ENCODE measurements around the gene DRC3.

DRC3 gene, protein sequence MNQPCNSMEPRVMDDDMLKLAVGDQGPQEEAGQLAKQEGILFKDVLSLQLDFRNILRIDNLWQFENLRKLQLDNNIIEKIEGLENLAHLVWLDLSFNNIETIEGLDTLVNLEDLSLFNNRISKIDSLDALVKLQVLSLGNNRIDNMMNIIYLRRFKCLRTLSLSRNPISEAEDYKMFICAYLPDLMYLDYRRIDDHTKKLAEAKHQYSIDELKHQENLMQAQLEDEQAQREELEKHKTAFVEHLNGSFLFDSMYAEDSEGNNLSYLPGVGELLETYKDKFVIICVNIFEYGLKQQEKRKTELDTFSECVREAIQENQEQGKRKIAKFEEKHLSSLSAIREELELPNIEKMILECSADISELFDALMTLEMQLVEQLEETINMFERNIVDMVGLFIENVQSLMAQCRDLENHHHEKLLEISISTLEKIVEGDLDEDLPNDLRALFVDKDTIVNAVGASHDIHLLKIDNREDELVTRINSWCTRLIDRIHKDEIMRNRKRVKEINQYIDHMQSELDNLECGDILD

DNA sequence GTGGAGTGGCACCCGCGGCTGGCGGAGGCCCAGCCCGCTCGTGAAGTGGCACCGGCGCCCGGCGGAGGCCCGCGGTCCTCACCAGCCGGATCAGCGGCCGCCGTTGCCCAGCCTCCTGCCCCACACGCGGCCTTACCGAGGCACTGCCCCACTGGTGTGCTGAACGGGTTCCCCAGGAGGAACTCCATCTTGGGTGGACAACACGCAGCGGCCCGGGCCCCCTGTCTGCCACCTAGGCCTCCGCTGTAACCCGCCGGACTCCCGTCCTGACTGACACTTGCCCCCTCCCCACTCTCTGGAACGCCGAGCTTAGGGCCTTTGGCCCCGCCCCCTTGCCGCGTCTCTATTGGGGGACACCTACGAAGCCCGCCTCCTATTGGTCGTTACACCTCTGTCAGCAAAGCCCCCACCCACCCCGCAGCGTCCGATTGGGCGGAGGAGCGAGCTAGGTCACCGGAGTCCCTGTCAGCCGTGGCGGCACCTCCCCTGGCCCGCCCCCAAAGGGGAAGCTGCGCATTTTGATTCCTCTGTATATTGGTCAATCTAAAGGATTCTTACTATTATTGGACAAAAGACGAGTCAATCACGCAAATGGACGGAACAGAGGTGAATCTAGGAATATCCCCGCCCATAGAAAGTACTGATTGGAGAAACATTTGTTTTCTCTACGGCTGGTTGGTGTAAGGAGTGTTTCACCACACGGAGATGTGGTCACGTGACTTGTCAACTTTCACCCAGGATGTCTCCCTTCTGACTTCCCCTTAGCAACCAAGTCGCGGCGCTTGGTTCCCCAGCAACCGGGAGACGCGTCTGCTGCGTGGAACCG lies at the start of gene DRC3, which contains the start of gene TOM1L2:
Gene DRC3 (plus strand): TSS at position 737 of the 826 bp plus-strand sequence. CDS start 4,737 bp downstream, outside the sequence.
Gene TOM1L2 (minus strand): TSS at position 275 of the 826 bp plus-strand sequence. CDS start 87 bp downstream, at position 188.
- TF ChIP-seq, protein P1, sequence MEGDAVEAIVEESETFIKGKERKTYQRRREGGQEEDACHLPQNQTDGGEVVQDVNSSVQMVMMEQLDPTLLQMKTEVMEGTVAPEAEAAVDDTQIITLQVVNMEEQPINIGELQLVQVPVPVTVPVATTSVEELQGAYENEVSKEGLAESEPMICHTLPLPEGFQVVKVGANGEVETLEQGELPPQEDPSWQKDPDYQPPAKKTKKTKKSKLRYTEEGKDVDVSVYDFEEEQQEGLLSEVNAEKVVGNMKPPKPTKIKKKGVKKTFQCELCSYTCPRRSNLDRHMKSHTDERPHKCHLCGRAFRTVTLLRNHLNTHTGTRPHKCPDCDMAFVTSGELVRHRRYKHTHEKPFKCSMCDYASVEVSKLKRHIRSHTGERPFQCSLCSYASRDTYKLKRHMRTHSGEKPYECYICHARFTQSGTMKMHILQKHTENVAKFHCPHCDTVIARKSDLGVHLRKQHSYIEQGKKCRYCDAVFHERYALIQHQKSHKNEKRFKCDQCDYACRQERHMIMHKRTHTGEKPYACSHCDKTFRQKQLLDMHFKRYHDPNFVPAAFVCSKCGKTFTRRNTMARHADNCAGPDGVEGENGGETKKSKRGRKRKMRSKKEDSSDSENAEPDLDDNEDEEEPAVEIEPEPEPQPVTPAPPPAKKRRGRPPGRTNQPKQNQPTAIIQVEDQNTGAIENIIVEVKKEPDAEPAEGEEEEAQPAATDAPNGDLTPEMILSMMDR (conservative IDR thresholded peaks at IDR 0.05; ENCODE audit: low read depth, low read length) = no peak
- peak within 1 kb of the TSS; percentile 84 for H3K4me3 ChIP-seq (ENCODE audit: low read length)
- DNase-seq (ENCODE audit: low read depth) = peak; percentile 100

DNA sequence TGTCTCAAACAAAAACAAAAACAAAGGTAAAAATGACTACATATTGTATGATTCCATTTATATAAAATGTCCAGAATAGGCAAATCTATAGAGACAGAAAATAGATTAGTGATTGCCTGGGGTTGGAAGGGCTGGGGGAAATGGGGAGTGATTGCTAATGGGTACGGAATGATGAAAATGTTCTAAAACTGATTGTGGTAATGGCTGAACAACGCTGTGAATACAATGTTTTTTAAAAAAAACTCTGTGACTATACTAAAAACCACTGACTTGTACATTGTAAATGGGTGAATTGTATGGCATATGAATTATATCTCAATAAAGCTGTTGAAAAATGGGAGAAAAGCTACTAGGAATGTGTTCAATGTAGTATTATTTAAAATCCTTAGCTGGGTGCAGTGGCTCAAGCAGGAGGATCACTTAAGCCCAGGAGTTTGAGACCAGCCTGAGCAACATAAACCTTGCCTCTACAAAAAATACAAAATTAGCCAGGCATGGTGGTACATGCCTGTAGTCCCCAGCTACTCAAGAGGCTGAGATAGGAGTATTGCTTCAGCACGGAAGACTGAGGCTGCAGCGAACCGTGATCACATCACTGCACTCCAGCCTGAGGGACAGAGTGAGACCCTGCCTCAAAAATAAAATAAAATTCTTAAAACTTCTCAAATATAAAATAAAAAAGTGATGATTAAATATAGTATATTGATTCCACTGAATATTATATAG lies 48.4 kb upstream of the DRC3 start:
- TF ChIP-seq, protein P1 (conservative IDR thresholded peaks at IDR 0.05; ENCODE audit: low read depth, low read length) = no peak
- DNase-seq (ENCODE audit: low read depth) = no peak
- no peak overlapping the region for H3K4me3 ChIP-seq (ENCODE audit: low read length)

DNA sequence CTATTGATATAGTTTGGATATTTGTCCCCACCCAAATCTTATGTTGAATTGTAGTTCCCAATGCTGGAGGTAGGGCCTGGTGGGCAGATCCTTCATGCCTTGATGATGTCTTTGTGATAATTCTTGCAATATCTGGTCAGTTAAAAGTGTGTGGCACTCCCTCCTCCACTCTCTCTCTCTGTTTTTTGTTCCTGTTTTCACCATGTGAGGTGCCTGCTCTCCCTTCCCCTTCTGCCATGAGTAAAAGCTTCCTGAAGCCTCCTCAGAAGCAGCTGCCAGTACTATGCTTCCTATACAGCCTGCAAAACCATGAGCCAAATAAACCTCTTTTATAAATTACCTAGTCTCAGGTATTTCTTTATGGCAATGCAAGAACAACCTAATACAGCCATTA lies 47.8 kb upstream of the DRC3 start:
- DNase-seq (ENCODE audit: low read depth) = no peak
- TF ChIP-seq, protein P1 (conservative IDR thresholded peaks at IDR 0.05; ENCODE audit: low read depth, low read length) = no peak
- H3K4me3 ChIP-seq (ENCODE audit: low read length) = no peak overlapping the region

DNA sequence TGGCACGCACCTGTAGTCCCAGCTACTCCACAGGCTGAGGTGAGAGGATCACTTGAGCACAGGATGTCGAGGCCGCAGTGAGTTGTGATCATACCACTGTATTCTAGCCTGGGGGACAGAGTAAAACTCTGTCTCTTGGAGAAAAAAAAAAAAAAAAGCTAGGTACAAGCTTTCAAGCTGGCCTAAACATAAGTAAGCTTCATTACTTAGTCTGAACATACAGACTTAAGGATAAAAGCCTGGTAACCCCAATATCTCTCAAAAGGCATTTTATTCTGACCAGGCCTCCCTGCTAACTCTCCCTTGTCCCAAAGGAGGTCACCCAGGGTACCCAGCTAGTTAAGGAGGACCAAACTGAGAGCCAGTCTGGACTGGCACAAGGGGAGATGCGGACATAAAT lies 46.6 kb upstream of the DRC3 start:
- no peak for DNase-seq (ENCODE audit: low read depth)
- TF ChIP-seq, protein P1 (conservative IDR thresholded peaks at IDR 0.05; ENCODE audit: low read depth, low read length) = no peak
- no peak overlapping the region for H3K4me3 ChIP-seq (ENCODE audit: low read length)

DNA sequence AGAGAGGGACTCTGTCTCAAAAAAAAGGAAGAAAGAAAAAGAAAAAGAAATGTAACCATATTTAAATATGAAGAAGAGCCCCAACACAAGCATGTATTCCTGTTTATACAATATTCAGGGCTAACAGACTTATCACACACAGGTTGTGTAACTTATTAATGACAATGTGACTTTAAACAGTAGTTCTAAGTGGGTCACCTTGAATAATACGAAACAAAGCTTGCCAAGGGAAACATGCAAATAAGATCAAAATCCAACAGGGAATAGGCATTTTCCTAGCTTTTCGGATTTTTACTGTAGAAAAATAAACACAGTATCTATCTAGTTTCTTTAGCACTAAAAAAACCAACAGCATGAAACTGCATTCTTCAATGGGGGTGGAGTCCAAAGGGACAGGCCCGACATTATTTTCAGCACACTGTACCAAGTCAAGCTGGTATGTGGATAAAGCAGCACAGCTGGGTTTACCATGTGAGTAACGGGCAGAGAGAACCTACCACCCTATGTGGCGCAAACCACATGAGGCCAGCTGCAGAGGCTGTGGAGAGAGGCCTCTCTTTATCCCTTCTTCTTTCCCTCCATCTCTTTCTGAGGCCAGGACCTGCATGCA lies 45.7 kb upstream of the DRC3 start:
- no peak overlapping the region for H3K4me3 ChIP-seq (ENCODE audit: low read length)
- DNase-seq (ENCODE audit: low read depth) = no peak
- TF ChIP-seq, protein P1 (conservative IDR thresholded peaks at IDR 0.05; ENCODE audit: low read depth, low read length) = no peak
